CD4-positive, alpha-beta T cell treated with Interleukin-6 at 100 ng/mL for 8 hours (primary cell): ENCODE data around the gene GPR176.

Source experiments
- DNase-seq: peaks from one replicate; pipeline ENCODE4 v3.0.0-alpha.2; 2020; ENCODE audit warnings: mixed read lengths, low spot score

The GPR176 gene, protein sequence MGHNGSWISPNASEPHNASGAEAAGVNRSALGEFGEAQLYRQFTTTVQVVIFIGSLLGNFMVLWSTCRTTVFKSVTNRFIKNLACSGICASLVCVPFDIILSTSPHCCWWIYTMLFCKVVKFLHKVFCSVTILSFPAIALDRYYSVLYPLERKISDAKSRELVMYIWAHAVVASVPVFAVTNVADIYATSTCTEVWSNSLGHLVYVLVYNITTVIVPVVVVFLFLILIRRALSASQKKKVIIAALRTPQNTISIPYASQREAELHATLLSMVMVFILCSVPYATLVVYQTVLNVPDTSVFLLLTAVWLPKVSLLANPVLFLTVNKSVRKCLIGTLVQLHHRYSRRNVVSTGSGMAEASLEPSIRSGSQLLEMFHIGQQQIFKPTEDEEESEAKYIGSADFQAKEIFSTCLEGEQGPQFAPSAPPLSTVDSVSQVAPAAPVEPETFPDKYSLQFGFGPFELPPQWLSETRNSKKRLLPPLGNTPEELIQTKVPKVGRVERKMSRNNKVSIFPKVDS

DNA sequence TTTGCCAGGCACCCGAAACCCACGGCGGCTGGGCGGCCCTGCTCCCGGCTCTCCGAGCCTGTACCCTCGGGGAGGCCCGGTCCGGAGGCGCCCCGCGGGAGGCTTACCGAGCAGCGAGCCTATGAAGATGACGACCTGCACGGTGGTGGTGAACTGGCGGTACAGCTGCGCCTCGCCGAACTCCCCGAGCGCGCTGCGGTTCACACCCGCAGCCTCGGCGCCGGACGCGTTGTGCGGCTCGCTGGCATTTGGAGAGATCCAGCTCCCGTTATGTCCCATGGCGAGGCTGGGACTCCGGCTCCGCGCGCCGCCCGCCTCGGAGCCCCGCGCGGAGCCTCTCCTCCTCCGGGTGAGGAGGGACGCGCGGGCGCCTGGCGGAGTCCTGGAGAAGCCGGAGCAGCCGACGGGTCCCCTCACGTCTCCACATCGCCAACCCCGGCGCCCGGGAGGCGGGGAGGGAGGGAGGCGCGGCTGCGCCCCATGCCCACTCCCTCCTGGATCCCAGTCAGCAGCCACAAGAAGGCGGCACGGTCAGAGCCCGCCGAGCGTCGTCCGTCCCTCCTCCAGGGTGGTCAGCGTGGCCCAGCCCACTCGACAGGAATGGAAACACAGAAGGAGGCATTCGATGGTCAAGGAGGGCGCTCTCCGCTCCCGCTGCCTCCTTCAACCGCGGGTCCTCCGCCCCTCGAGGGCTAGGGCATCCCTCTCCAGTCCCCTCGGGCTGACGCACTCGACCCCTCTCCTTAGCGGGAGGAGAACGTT is at the start of gene GPR176:
TSS of gene GPR176 (minus strand) at position 519 of the 762 bp plus-strand sequence. CDS start at position 279, 240 bp downstream.
- DNase-seq: no peak

DNA sequence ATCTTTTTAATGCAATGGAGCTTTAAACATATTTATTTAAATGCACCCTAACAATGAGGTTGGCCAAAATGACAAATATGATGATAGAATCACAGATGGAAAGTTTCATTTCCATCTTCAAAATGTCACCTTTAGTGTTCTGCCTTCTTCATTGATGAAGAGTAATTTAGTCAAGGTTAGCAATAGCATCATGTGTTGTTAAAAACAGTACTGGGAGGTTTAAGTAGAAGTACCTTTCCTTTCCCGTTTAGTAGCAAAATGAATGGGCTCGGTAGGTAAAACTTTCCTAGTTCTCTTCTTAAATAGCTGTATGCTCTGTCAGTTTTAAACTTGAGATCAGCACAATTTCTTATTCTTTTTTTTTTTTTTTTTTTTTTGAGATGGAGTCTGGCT is 48.9 kb upstream of the GPR176 start:
- no peak for DNase-seq

DNA sequence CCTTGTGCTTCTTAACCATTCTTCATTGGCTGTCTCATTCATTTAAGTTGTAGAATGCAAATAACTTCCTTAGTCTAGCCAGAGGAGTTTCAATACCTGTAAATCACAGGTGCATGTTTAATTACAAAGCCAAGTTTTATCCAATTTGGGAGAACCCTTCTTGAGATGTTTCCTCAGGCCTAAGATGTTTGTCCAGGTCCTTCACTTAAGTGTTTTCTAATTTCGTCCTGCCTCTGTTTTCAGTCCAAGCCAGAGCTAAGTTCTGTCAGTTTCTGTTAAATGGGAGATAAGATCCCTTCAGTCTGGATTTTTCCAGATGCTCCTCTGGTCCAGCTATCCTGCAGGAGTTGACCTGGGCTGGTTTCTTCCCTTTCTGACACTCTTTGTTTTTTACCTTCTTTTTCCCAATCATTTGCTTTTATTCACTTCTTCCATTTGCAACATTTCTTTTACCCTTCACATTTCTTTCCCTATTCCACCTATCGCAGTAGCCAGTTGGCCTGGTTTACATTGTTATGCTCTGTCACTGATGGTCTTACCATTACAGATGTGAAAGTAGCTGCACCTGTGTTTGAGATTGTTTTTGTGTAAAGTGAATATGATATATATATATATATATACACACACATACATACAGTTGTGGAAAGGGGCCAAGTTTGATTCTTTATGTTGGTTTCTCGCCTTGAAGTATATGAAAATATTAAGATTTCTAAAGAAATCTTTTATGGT is 48.4 kb upstream of the GPR176 start:
- DNase-seq: no peak

DNA sequence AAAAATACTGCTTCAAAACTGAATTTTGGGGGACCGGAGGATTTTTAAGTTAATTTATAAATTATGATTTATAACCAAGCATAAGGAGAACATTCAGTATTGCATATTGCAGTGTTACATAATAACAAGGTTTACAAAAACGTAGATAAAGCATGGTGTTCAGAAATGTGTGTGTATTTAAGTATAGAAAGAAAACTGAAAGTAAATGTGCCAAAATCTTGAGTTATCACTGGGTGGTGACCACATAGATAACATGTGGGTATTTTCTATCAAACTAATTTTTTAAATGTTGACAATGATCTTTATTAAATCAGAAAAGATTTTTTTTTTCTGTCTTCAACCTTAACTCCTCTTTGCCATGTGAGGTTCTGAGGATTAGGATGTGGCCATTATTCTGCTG is 46.5 kb upstream of the GPR176 start:
- DNase-seq: no peak

DNA sequence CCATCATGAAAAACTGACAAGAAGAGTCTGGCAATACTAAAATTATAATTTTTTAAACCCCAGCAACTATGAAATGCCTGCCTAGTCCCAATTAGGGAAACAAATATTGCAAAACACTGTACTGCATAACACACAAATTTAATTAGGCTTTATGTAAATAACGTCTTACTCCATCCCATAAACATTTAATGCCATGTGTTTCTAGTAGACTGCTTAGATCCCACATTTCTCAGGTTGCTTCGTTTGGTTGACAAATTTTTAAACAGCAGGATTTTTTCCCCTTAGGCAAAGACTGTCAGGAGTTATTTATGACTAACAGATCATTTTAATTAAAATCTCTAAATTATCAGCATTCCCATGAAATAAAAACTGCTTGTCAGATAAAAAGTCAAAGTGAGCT is 43.7 kb upstream of the GPR176 start:
- DNase-seq: no peak

DNA sequence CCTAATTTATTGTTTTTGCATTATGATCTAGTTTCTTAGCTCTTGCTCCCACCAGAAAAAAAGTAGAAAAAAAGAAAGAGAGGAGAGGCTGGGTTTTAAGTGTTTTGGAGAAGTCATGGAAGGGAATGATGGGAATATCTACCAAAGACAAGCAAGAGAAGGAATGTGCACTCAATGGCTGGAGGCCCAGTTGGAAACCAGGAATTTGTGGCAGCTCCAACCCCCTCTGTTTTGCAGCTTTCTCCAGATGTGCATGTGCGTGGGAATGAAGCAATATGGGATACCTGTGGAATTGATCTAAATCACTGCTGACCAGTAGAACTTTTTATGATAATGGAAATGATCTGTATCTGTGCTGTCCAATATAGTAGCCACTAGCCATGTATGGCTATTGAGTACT is 41.0 kb upstream of the GPR176 start:
- DNase-seq: no peak

DNA sequence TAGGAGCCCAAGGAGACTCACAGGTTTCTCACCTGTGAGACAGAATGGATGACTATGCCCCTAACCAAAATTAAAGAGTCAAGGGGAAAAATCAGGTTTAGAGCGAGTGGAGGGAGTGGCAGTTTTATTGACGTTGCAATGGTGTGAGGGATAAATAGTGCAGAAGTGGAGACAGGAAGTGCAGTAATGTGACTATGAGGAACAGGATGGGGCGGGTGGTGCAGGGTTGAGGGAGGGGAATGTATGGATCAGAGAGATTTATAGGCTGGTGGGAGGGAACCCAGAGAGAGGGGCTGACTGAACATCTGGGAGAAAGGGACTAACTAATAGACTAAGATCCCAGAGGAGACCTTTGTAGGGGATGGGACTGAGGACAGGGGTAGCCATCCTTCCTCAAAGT is 40.3 kb upstream of the GPR176 start:
- DNase-seq: no peak

DNA sequence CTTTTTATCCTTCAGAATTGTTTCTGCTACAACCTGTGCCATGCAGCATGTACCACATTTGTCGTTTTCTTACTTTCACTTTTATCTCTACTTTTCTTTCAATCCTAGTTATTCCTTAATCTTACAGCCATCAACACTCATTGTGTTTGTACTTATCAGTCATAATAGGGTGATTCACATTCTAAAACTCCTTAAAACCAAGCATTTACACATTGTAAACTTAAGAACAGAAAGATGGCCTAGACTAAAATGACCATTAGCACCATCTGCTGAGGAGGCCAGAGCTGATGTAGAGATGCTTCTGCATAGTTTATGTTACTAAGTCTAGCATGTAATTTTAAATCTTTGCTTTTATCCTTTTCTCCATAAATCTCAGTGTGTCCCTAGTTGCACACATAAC is 39.3 kb upstream of the GPR176 start:
- DNase-seq: no peak

DNA sequence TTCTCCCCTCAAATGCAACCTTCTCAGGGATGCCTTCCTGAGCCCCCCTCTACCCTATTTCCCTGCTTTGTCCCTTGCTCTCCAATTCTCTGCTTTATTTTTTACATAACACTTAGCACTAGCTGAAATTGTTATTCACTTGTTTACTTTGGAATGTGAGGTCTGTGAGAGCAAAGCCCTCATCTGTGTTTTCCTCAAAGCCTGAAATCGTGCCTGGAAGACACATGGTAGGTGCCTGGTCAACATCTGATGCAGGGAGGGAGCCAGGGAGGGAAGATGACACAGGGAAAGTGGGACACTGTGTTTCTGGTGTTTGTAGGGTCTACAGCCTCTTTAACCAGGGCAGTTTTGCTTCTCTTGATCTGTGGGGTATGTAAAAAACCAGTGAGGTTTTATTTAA is 37.4 kb upstream of the GPR176 start:
- no peak for DNase-seq

DNA sequence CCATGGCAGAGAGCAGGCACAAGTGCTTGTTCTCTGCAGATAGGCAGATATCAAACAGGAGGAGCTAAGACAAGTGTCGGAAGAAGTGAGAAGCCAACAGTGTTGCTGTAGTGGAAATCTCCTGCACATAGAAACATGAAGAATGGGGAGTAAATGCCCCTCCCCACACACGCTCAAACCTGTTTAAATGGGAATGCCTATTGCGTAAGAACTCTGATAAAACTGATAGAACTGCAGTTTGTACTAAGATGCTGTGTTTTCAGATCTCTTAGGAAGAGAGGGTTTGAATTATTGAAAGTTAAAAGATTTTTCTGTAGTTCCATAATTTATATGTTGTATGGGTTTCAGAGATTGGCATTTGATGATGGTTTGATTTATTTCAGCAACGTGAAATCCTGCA is 33.5 kb upstream of the GPR176 start:
- DNase-seq: no peak

DNA sequence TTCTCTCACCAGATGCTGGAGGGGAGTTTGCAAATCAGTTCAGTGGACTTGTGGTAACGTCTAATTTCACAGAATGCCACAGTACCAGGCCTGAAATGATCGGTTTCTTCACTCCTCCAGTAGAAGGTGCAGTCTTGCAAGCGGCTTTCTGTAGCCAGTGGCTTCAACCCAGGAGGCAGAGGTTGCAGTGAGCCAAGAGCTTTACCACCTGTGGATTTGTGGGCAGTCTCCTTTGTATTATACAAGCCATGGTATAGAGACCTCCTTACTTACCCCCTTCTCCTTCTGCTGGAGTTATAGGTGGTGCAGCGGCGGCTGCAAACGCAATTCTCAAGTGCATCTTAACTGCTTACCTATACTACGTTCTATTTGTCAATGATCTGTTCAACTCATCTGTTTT is 31.5 kb upstream of the GPR176 start:
- no peak for DNase-seq

DNA sequence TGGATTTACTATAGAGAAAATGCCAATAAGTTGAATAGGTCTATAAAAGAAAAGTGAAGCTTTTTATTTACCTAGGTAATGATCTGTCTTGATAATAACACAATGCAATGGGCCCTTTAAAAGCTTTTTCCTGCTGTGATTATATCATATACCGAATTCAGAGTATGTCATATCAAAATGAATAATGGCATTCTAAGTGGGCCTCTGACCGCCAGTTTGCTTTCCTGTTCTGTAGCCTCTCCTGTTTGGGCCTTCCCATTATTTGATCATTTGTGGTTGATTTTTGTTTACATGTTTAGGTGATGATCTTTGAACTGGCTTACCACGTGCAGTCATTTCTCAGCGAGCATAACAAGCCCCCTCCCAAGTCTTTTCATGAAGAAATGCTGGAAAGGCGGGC is 28.8 kb upstream of the GPR176 start:
- DNase-seq: no peak

DNA sequence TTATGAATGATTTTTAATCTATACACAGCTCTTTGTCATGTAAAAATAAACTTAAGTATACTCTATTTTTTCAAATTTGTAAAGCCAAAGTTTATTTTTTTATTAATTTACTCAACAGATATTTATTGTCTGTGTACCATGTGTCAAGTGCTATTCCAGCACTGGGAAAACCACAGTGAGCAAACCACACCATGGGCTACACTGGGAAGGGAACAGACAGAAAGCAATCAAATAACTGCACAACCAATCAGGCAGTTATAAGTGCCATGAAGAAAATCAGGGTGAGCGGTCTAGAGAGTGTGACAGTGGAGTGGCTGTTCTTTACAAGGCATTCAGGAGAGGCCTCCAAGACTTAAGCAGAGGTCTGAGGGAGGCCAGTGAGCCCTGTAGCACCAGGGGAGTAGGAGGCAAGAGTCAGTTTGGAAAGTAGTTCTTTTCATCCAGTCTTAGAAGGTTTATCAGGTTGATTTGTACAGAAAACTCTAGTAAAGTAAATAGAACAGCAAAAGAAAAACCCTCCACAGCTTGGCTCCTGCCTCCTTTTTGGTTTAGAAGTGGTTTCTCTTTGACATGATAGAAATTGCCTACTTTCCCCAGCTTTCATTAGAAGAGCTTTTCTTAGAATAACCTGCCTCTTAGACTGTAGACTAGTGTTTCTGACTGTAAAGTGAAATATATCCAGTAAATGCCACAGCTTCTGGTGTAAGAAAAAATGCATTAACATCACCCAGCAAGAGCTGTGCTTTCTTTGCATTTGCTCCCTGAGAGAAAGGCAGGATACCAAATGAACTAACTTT is 27.5 kb upstream of the GPR176 start:
- DNase-seq: no peak

DNA sequence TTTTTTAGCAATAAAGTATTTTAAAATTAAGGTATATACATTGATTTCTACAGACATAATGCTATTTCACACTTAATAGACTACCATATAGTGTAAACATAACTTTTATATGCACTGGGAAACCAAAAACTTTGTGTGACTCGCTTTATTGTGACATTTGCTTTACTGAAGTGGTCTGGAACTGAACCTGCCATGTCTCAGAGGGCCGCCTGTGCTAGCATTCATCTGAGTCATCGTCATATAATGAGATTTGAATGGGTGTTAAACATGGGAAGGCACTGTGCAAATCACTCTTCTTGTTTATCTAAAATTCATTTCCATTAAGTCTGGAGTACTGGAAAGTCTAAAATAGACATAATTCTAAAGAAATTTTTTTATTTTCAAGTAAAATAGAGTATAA is 26.8 kb upstream of the GPR176 start:
- DNase-seq: no peak

DNA sequence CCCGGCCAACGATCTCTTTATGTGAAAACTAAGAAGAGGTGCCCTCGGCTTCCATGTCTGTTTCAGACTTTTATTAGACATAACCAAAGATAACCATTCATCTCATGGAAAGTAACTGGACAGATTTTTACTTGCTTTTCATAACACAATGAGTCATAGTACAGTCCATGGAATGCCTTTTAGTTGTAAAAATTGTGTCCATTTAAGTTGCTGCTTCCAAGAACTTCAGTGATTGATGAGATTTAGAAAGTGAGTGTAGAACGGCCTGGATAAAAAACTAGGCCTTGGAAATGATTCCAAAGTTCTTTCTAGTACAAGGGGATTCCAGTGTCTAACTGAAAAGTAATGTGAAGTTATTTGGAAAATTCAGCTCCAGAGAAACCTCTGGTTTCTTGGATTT is 24.7 kb upstream of the GPR176 start:
- no peak for DNase-seq

DNA sequence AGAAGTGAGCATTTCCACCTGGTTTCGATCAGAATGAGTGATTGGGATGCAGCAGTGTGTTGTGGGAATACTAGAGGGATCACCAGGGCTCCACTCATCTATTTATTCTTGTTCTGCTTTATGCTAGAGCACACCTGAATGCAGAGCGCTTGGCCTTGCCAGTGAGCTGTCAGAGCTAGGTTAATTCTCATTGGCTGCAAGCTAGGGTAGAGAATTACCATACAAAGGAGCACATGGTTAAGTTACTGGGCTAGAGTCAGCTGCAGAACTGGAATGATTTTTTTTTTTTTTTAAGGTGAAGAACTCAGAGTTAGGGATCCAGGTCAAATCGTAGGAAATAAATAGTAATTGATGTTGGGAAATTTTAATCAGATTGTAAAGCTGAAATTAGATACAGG is 22.7 kb upstream of the GPR176 start:
- no peak for DNase-seq

DNA sequence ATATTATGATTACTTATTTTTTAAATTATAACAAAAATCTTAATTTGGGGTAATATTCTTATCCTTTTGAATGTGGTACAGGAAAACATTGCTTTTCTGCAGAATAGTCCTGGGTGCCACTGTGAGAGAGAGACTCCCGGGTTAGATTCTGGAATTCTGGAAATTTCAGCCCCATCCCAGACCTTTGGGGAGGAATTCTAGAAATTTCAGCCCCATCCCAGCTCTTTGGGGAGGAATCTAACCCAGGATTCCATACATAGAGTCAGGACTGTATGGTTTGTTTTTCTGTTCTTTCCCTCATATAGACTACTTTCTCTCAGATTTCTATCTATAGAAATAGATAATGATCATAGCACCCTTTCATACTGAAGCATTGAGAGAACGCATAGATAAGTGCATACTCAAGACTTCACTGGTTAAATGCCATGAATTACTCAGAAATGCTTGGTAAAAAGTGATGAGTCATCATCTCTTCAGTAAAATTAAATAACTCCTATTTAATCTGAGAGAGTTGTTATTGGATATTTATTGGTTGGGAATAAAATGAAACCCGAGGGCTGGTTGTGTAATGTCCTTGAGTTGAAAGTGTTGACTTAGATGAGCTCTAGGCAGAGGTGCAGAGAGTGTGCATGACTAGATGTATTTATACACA is 22.2 kb upstream of the GPR176 start:
- no peak for DNase-seq

DNA sequence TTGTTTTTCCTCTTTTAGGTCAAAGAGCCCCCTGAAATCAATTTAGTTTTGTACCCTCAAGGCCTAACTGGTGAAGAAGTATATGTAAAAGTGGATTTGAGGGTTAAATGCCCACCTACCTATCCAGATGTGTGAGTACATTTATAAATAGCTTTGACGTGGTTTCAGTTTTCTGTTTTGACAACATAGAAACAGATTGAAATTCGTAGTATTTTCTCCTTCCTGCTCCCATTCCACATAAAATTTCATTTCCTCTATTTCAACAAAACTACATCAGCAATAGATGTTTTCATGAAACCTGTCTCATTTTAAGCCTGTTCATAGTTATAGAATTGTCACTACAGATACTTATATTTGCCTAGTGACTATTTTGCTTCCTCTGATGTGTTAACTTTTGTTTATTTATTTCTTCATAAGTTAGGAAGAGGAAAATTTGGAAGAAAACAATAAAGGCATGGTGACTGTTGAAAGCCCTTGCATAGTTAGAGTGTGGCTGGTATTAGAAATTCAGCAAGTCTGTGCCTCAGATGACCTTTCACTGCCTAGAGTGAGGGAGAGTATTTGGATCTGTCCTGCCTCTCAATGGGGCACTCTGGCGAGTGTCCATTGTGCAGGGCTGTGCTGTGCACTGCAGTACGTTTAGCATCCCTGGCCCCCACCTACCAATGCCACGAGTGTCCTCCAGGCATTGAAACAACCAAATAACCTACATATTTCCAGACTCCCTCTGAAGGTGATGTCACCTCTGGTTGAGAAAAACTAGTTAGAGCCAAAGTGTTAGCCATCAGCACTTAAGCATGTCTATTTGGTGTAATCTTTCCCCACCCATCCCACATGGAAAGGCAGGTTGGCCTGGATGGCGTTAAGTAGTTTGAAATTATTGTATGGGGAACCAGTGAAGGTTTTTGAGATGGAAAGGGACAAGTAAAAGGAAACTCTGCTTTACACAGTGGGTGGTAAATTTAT is 19.7 kb upstream of the GPR176 start:
- no peak for DNase-seq

DNA sequence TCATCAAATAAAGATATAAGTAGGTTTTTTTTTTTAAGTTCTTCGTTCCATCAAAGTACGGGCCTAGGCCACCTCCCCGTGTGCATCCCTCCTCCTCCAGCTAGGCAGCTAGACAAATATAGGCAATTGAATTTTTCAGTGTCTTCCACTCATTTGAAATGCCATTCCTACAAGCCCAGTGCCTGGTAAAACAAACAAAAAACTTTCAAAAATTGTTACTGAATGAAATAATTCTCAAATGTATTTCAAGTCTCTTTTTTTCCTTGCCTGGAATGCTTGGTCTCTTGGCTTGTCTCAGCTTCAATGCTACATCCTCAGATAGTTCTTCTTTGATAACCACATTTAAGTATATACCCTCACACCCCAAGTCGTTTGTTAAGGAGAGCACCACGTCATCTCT is 17.6 kb upstream of the GPR176 start:
- no peak for DNase-seq

DNA sequence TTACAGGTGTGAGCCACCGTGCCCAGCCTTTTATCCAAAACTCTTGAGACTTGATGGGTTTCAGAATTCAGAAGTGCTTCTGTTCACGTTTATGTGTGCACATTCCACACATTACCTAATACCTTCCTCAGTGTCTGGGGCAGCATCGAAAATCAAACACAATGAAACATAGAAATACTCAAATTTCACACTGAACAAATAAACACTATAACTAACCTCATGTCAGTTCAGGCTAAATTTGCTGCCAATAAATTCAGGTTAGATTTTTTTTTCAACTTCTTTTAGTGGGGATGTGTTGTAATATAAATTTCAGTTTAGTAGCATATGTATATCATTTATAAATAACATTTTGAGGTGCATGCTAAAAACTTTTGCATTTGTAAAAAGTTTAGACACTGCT is 16.6 kb upstream of the GPR176 start:
- DNase-seq: no peak
